HG03469 (cell line): ENCODE results near the gene SLC25A44.
"Not testable (repeated sequence)": the region's sequence is repeated elsewhere in the genome, so short reads cannot be mapped to it uniquely, and the experiment has no call there.

Experiments used
- ATAC-seq: cut with Tn5 transposase; IDR thresholded peaks from one replicate; pipeline ENCODE4 v1.9.1; 2021; ENCODE audit warnings: mild to moderate bottlenecking, moderate library complexity, moderate number of reproducible peaks; ENCODE audit not compliant: unreplicated experiment

Gene SLC25A44

DNA sequence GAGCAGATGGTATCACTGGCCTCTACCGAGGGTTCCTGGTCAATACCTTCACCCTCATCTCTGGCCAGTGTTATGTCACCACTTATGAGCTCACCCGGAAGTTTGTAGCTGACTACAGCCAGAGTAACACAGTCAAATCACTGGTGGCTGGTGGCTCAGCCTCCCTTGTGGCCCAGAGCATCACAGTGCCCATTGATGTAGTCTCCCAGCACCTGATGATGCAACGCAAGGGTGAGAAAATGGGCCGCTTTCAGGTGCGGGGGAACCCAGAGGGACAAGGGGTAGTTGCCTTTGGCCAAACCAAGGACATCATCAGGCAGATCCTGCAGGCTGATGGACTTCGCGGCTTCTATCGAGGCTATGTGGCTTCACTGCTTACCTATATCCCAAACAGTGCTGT is 6.1 kb downstream of the SLC25A44 start:
- no peak for ATAC-seq

DNA sequence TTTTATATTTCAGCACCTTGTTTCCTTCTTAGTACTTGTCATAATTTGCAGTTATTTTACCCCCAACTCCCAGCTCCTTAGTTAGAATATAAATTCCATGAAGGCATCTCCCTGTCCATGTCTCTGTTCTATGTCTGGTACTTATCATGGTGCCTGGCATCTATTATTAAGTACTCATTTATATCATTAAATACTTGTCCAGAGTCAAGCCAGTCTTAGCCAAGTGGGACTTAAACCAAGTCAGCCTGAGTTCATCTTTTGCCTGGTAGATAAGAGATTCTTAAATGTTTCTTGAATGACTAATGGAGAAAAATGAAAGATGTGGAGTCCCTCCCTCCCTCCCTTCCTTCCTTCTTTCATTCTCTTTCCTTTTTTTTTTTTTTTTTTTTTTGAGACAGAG is 9.4 kb downstream of the SLC25A44 start:
- ATAC-seq = no peak

DNA sequence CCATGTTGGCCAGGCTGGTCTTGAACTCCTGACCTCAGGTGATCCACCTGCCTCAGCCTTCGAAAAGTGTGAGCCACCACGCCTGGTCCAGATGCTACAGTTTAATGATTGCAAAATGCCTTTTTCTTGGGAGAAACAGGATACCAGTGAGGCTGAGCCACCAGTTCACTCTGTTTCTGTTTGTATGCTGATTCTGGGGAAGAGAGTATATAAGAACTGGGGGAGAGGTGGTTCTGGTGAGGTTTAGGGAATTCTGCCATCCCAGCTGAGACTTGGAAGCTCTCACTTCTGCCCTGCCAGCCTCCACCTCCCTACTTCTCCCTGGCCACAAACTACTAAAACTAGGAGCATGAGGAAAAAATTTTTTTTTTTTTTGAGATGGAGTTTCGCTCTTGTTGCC is 10.8 kb downstream of the SLC25A44 start:
- ATAC-seq = no peak

DNA sequence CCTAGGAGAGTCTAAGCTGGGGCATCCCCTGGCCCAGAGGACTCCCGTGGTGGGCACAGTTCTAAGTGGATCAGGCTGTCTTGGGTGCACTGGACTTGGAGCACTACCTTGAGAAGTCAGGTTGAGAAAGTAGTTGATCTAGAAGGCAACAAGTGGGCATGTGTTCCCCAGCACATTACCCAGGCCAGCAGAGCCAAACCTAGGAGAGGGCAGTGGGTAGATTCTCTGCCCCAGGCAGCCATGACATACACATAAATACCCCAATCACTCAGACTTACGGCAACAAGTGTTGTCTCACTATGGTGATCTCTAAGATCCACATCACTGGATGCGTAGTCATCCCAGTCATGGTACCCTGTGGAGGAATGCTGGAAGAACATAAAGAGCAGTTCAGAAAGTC is 17.3 kb downstream of the SLC25A44 start:
- ATAC-seq = no peak

DNA sequence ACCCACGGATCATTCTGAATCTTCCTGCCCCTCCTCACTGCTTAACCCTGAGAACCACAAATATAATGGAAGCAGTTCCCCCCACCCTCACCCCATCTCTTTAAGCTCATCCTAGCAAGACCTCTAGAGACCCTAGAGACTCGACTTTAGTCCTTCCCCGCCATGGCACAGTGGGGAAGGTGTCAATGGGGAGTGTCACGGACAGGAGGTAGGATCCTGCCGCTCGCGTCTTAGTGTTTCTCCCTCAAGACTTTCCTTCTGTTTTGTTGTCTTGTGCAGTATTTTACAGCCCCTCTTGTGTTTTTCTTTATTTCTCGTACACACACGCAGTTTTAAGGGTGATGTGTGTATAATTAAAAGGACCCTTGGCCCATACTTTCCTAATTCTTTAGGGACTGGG is 18.2 kb downstream of the SLC25A44 start:
- no peak for ATAC-seq

DNA sequence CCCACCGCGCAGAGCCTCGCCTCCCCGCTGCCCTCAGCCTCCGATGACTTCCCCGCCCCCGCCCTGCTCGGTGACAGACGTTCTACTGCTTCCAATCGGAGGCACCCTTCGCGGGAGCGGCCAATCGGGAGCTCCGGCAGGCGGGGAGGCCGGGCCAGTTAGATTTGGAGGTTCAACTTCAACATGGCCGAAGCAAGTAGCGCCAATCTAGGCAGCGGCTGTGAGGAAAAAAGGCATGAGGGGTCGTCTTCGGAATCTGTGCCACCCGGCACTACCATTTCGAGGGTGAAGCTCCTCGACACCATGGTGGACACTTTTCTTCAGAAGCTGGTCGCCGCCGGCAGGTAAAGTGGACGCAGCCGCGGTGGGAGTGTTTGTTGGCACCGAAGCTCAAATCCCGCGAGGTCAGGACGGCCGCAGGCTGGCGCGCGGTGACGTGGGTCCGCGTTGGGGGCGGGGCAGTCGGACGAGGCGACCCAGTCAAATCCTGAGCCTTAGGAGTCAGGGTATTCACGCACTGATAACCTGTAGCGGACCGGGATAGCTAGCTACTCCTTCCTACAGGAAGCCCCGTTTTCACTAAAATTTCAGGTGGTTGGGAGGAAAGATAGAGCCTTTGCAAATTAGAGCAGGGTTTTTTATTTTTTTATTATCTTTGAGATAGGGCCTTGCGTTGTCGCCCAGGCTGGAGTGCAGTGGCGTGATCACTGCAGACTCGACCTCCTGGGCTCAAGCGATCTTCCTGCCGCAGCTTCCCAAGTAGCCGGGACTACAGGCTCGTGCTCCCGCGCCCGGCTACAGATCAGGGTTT is 19.1 kb downstream of the SLC25A44 start, which contains the start of gene PMF1:
Gene PMF1, plus strand, starts transcription at position 175 of the 811 bp plus-strand sequence. Its CDS starts 9 bp downstream, at position 184.
- ATAC-seq = peak; percentile 68

DNA sequence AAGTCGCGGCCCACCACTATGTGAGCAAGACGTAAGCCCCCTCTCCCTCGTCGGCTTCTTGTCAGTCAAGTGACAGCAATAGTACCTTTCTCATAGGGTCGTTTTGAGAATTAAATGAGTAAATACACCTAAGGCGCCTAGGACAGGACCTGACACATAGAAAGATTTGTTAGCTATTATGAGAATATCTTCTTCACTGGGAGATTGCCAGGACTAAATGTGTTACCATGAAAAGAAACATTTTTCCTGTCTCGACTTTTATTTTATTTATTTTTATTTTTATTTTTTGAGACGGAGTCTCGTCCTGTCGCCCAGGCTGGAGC is 19.7 kb downstream of the SLC25A44 start:
- no peak for ATAC-seq

DNA sequence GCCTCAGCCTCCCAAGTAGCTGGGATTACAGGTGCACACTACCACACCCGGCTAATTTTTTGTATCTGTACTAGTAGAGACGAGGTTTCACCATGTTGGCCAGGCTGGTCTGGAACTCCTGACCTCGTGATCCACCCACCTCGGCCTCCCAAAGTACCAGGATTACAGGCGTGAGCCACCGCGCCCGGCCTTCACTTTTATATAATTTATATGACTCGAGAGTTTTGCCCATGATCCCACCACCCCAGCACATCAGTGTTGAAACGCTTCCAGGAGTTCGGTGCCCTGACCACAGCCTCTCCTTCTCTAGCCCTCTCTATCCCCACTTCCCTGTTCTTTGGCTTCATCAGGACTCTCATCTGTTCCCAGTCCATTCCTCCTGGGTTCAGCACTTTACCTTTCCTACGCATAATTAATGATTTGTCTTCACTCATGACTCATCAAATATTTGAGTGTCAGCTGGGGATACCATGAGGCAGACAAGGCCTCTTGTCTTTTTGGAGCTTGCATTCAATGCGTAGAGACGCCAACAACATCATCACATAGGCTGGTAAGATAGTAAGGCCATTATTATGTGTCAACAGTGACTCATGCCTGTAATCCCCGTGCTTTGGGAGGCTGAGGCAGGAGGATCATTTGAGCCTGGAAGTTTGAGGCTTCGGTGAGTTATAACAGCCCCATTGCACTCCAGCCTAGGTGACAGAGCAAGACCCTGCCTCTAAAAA is 20.3 kb downstream of the SLC25A44 start:
- no peak for ATAC-seq

DNA sequence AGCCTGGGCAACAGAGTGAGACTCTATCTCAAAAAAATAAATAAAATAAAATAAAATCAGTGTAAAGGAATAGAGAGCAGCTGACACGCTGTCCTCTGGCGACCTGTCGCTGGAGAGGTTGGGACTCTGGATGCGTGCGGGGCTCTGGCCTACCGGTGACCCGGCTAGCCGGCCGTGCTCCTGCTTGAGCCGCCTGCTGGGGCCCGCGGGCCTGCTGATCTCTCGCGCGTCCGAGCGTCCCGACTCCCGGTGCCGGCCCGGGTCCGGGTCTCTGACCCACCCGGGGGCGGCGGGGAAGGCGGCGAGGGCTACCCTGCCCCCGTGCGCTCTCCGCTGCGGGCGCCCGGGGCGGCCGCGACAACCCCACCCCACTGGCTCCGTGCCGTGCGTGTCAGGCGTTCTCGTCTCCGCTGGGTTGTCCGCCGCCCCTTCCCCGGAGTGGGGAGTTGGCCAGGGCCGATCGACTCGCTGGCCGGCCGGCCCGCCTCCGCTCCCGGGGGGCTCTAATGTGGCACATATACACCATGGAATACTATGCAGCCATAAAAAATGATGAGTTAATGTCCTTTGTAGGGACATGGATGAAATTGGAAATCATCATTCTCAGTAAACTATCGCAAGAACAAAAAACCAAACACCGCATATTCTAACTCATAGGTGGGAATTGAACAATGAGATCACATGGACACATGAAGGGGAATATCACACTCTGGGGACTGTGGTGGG is 22.6 kb downstream of the SLC25A44 start:
- ATAC-seq = not testable (repeated sequence)

DNA sequence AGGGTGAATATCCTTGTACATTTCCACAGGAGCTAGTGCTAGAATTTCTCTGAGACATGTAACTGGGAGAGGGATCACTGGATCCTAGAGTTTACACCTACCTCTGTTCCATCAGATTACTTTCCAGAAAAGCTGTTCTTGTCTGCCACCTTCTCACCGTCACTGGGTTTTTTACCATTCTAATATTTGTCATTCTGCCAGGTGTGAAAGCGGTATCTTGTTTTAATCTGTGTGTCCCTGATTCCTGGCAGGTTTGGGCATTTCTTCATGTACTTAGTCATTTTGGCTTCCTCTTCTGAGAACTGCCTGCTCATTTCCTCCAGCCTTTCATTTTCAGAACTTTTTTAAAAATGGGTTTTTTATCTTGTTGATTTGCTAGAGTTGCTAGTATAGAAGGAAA is 24.0 kb downstream of the SLC25A44 start:
- ATAC-seq = no peak

DNA sequence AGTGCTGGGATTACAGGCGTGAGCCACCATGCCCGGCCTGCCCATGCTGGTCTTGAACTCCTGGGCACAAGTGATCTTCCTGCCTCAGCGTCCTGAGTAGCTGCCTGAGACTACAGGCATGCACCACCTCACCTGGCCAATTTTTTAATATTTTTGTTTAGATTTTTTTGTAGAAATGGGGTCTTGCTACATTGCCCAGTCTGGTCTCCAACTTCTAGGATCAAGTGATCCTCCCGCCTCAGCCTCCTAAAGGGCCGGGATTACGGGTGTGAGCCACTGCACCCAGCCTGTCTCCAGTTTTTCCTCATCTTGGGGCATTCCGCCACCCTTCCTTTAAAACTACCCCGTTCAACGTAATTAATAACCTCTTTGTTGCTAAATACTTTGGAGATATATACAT is 26.3 kb downstream of the SLC25A44 start:
- ATAC-seq = no peak

DNA sequence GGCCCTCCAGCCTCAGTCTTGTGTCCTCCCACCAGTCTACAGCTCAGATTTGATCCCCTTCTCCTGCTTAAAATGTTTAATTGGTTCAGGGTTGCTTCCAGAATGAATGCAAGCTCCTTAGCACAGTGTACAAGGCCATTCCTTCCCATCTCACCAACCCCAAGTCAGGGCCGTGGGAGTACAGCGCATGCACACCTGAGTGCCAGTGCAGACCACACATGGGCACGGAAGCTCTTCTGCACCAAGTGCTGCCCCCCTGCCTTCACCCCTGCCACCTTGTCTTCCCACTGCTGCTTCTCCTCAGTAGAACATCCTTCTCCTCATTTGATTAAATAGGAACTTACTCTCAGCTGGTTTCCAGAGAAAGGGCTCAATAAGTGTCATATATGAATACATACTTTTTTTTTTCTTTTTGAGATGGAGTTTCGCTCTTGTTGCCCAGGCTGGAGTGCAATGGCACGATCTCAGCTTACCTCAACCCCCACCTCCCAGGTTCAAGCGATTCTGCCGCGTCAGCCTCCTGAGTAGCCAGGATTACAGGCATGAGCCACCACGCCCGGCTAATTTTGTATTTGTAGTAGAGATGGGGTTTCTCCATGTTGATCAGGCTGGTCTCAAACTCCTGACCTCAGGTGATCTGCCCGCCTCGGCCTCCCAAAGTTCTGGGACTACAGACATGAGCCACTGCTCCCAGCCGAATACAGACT is 28.2 kb downstream of the SLC25A44 start:
- no peak for ATAC-seq

DNA sequence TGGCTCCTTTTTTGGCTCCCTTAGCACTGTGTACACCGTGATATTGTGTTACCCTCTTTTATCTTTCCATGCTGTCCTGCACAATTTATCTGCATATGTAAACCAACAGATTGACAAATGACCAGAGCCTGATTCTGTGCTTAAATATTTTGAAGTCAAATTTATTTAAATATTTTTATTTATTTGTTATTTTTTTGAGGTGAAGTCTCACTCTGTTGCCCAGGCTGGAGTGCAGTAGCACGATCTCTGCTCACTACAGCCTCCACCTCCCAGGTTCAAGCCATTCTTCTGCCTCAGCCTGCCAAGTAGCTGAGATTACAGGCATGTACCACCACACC is 31.7 kb downstream of the SLC25A44 start:
- no peak for ATAC-seq

DNA sequence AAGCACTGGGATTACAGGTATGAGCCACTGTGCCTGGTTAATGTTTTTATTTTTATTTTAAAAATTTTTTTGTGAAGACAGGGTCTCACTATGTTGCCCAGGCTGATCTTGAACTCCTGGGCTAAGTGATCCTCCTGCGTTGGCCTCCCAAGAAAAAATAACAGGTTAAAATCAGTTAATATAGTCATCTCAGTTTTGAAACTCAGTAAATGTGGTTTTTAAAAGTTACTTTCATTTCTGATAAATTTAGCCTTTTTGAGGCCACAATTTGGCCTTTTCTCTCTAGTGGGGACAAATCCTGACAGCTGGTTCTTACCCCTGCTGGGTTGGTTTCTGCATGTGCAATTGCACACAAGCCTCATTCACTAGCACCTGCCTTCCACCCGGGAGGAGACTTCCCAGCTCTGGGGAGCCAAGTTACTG is 32.2 kb downstream of the SLC25A44 start:
- no peak for ATAC-seq

DNA sequence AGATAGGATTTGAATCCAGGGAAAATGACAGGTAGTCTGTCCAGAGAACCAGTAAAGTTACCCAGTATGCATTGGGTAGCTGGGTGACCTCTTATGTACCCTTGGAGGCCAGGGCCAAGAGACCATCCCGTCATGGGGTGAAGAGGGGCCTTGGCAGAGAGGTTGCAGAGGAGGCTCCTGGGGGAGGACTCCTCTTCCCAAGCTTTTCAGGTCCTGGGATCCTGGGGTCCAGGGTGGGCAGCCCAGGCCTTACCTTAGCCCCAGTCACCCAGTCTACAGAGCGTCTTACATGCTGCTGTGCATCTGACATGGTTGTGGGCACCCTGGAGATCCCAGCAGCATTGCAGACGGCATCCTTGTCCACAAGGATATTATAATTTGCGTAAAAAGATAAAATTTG is 32.9 kb downstream of the SLC25A44 start:
- no peak for ATAC-seq

DNA sequence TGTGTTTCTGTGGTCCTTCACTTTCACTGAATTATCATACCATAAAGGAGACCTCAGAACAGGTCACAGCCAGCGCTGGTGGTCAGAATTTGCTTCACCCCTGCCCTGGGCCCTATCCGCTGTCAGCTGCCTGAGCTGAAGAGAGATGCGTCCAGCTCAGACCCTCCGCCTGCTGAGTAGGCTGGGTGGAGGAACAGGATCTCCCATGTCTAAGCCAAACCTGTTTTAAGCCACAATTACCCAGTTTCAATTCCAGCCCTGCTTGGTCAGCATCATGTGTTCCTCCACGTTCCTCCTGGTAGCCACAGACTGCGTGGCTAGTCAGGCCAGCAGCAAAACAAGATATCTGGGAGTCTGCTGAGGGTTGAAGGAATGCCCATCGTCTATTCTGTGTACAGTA is 34.6 kb downstream of the SLC25A44 start:
- ATAC-seq = no peak

DNA sequence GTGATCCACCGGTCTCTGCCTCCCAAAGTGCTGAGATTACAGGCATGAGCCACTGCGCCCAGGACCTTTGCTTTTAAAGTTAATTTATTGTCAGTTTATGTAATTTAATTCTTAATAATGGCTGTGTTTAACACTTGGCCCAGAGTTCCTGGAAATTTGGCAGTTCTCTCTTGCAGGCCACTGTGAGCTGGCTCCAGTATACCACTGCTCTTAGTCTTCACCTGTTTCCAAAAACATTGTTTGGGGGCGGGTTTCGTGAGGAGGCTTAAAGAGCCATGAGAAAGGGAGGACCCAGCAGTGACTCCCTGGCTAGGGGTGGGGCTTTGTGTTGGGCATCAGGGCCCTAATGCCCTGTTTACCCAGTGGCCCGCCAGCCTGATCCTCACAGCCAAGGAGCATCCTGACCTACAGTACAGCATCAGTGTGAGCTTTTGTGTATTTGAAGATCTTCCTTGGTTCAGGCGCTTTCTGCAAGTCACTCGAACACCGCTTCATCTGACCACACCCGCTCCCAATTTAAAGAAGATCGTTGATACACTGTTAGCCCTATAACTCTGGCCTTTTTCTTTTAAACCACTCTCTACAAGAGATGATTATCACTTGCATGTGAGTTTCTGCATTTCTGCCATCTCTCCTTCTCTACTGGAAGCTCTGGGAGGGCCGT is 36.0 kb downstream of the SLC25A44 start:
- ATAC-seq = no peak

DNA sequence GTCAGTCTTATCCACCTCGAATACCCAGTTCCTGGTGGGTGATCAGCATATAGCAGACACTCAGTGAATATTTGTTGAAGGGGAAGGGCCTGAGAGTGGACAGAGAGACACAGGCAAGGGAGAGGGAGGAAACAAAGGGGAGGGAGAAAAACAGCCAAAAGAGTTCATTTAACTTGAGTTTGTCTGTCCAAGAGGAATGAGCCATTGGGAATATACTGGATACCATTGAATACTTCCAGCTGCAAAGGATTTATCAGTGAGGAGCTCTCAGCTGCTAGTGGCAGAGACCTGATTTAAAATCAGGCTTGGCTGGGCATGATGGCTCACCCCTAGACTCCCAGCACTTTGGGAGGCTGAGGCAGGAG is 36.6 kb downstream of the SLC25A44 start:
- ATAC-seq = no peak

DNA sequence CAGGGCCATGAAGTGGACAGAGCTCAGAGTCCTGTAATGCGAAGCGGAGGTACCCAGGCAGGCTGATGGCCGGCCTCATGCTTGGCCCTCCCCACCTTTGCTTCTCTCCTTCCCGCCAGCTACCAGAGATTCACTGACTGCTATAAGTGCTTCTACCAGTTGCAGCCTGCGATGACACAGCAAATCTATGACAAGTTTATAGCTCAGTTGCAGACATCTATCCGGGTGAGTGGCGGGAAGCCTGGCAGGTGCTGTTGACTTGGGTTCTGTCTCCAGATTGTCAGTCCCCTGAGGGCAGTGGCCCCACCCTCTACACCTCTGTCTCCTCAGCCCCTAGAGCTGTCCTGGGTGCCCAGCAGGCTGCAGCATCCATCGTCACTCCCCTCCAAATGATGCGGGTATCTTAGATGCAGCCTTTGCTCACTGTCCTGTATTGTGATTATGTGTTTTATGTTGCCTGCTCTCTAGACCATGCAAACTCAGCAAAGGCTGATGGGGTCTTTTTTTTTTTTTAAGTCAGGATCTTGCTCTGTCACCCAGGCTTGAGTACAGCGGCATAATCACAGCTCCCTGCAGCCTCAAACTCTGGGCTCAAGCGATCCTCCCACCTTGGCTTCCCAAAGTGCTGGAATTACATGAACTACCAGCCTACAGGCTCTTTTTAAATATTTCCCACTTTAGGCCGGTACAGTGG is 38.4 kb downstream of the SLC25A44 start:
- ATAC-seq = no peak

DNA sequence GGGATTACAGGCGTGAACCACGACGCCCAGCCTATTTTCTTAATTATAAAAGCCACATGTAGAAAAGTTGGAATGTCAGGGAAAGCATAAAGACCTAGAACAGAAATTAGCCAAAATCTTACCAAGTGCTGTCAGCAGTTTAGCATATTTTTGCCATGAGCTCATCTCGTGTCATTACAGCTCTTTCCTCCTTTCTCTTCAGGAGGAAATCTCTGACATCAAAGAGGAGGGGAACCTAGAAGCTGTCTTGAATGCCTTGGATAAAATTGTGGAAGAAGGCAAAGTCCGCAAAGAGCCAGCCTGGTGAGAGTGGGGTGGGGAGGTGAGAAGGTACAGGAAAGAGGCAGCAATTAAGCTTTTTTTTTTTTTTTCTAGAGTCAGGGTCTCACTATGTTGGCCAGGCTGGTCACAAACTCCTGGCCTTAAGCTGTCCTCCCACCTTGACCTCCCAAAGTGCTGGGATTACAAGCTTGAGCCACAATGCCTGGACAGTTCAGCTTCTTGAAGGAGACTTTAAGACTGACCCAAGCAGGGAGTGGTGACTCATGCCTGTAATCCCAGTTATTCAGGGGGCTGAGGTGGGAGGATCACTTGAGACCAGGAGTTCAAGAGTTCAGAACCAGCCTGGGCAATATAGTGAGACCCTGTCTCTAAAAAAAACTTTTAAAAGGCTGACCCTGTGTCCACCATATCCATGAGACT is 39.7 kb downstream of the SLC25A44 start:
- ATAC-seq = no peak
